ENCODE results near the gene ALOX12.

Gene ALOX12

DNA sequence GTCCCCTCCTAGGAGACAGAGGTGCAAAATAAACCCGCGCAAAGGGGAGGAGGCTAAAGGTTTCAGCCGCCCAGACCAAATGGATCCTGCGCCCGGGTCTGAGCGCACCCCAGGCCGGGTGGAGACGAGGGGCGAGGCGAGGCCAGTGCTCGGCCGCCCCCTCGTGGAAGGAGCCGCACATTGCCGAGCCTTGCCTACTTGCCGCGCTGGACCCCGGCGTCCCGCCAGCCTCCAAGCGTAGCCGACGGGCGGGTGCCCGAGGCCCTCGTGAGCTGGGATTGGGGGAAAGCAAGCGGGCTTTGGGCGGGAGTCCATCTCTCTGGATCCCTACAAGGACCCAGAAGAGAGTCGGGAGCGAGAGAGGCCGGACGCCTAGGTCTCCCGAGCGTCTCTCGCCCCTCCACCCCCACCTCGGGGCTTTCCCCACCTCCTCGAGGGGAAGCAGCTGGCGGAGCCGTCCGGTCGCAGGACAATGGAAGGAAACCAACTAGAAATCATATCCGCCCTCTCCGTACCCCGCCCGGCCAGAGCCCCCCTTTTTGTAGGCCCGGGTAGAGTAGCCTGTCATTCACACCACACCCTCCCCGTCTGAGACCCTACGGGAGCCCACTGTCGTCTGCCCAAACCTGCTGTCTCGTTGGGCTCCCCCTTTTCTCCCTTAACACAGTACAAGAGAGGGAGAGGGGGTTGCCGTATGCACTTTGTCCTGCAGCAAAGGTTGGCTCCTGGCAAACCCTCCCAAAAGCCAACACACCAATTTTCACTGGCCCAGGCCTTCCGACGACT, 26.3 kb downstream of the ALOX12 start:
- Histone ChIP-seq H3K36me3 (ENCODE audit: control insufficient read depth, insufficient read depth, low read length) (peaks cover 6% of the 10 kb centered on the region), H3K9me3 (ENCODE audit: control insufficient read depth, insufficient read depth, low read length) (no peaks in the 10 kb centered on the region), H3K27me3 (ENCODE audit: control insufficient read depth, insufficient read depth, low read length) (peaks cover 2% of the 10 kb centered on the region; the same call in 1 of the 2 replicates), H3K27ac (ENCODE audit: low read length) (no peak overlapping the region), H3K4me1 (ENCODE audit: control insufficient read depth, insufficient read depth, low read length) (peaks cover 3% of the 10 kb centered on the region), H3K4me3 (ENCODE audit: low read length) (peak overlapping the region; percentile 27; the same call in 1 of the 2 replicates)
- no peak for DNase-seq (ENCODE audit: low read depth, low spot score)
- WGBS (ENCODE audit: insufficient coverage, insufficient read length) = no CpG with 5 or more reads among the region's 53 CpGs

DNA sequence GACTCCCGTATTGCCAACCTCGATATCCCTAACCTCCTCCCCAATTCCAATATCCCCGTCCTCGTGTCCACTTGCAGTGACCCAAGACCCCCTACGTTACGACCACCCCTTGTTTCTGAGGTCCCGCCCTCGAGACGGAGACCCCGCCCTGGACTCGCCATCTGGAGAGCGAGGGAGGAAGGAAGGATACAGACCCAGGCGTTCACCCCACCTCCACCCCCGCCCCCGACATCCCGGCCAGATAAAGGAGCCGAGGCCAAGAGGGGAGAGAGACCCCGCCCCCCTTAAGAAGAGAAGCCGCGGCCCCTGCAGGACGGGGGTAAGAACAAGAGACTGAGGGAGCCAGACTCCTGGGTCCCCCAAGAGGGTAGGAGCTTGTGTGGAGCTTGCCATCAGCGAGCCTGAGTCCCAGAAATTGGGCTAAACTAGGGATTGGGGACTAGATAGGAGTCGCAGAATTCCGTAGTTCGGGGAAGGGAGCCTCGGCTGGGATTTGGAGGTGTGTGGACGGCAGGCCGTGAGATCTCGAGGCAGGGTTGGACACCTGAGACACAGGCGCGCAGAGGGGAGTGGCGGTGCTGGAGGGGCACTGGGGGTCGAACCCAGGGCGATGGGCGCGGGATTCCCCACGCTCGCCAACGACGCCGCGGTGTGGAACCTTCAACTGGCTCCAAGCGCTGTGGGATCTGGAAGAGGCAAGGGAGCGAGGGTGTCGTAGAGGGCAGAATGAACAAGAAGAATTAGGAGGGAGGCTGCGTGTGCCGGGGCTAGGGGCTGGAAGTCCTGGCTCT, 27.1 kb downstream of the ALOX12 start, which contains the start of gene BCL6B:
Gene BCL6B, plus strand, starts transcription at position 270 of the 791 bp plus-strand sequence. CDS start 622 bp downstream, outside the sequence.
- H3K27me3 ChIP-seq (ENCODE audit: control insufficient read depth, insufficient read depth, low read length) = peaks cover 2% of the 10 kb centered on the region; the same call in 1 of the 2 replicates
- no peak for DNase-seq (ENCODE audit: low read depth, low spot score)
- peak within 1 kb of the TSS; percentile 29; the same call in 1 of the 2 replicates for H3K4me3 ChIP-seq (ENCODE audit: low read length)
- no CpG with 5 or more reads among the region's 47 CpGs for WGBS (ENCODE audit: insufficient coverage, insufficient read length)
- H3K27ac ChIP-seq (ENCODE audit: low read length) = no peak within 1 kb of the TSS
- peaks cover 6% of the 10 kb centered on the region for H3K36me3 ChIP-seq (ENCODE audit: control insufficient read depth, insufficient read depth, low read length)
- no peaks in the 10 kb centered on the region for H3K9me3 ChIP-seq (ENCODE audit: control insufficient read depth, insufficient read depth, low read length)
- H3K4me1 ChIP-seq (ENCODE audit: control insufficient read depth, insufficient read depth, low read length) = peaks cover 3% of the 10 kb centered on the region

DNA sequence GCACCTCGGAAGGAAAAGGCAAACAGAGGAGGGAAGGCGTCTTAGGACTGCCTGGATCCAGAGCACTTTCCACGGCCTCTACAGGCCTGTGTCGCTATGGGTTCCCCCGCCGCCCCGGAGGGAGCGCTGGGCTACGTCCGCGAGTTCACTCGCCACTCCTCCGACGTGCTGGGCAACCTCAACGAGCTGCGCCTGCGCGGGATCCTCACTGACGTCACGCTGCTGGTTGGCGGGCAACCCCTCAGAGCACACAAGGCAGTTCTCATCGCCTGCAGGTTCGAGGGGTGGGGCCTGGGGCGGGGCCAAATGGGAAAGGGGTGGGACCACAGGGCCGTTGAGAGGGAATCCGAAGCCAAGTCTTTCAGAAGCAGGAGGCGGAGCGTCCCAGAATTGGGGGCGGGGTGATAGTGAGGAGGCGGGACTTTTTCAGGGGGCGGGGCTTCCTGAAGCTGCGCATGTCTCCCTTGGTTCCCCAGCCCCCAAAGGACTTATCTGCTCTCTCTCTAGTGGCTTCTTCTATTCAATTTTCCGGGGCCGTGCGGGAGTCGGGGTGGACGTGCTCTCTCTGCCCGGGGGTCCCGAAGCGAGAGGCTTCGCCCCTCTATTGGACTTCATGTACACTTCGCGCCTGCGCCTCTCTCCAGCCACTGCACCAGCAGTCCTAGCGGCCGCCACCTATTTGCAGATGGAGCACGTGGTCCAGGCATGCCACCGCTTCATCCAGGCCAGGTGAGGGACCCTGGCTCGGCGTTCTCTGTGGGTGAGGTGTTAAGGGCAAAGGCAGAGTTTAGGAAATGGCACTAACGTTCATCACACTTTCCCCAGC, 27.9 kb downstream of the ALOX12 start:
- WGBS (ENCODE audit: insufficient coverage, insufficient read length) = no CpG with 5 or more reads among the region's 51 CpGs
- H3K27ac ChIP-seq (ENCODE audit: low read length) = no peak overlapping the region
- peaks cover 6% of the 10 kb centered on the region for H3K36me3 ChIP-seq (ENCODE audit: control insufficient read depth, insufficient read depth, low read length)
- DNase-seq (ENCODE audit: low read depth, low spot score) = no peak
- H3K4me1 ChIP-seq (ENCODE audit: control insufficient read depth, insufficient read depth, low read length) = peaks cover 3% of the 10 kb centered on the region
- peaks cover 2% of the 10 kb centered on the region; the same call in 1 of the 2 replicates for H3K27me3 ChIP-seq (ENCODE audit: control insufficient read depth, insufficient read depth, low read length)
- H3K4me3 ChIP-seq (ENCODE audit: low read length) = peak overlapping the region; percentile 29; the same call in 1 of the 2 replicates
- no peaks in the 10 kb centered on the region for H3K9me3 ChIP-seq (ENCODE audit: control insufficient read depth, insufficient read depth, low read length)

DNA sequence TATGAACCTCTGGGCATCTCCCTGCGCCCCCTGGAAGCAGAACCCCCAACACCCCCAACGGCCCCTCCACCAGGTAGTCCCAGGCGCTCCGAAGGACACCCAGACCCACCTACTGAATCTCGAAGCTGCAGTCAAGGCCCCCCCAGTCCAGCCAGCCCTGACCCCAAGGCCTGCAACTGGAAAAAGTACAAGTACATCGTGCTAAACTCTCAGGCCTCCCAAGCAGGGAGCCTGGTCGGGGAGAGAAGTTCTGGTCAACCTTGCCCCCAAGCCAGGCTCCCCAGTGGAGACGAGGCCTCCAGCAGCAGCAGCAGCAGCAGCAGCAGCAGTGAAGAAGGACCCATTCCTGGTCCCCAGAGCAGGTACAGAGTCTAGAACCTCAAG, 28.5 kb downstream of the ALOX12 start:
- no CpG with 5 or more reads among the region's 8 CpGs for WGBS (ENCODE audit: insufficient coverage, insufficient read length)
- Histone ChIP-seq H3K36me3 (ENCODE audit: control insufficient read depth, insufficient read depth, low read length) (peaks cover 6% of the 10 kb centered on the region), H3K9me3 (ENCODE audit: control insufficient read depth, insufficient read depth, low read length) (no peaks in the 10 kb centered on the region), H3K4me3 (ENCODE audit: low read length) (no peak overlapping the region), H3K4me1 (ENCODE audit: control insufficient read depth, insufficient read depth, low read length) (peaks cover 3% of the 10 kb centered on the region), H3K27me3 (ENCODE audit: control insufficient read depth, insufficient read depth, low read length) (peaks cover 2% of the 10 kb centered on the region; the same call in 1 of the 2 replicates), H3K27ac (ENCODE audit: low read length) (no peak overlapping the region)
- no peak for DNase-seq (ENCODE audit: low read depth, low spot score)

DNA sequence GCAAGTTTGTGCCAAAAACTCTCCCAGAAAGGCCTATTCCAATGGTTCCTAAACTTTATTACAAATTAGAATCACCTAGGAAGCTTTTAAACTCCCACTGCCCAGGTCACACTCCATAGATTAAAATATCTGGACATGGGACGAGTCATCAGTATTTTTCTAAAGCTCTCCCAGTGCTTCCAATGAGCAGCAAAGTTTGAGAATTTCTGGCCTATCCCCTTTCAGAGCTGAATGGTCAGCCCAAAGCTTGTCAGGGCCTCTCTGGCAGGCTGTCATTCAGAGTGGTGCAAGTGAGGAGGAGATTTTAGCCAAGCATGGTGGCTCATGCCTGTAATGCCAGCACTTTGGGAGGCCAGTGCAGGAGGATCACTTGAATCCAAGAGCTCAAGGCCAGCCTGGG, 29.4 kb downstream of the ALOX12 start:
- Histone ChIP-seq H3K9me3 (ENCODE audit: control insufficient read depth, insufficient read depth, low read length) (no peaks in the 10 kb centered on the region), H3K27me3 (ENCODE audit: control insufficient read depth, insufficient read depth, low read length) (peaks cover 2% of the 10 kb centered on the region; the same call in 1 of the 2 replicates), H3K4me1 (ENCODE audit: control insufficient read depth, insufficient read depth, low read length) (peaks cover 1% of the 10 kb centered on the region), H3K27ac (ENCODE audit: low read length) (no peak overlapping the region), H3K4me3 (ENCODE audit: low read length) (no peak overlapping the region), H3K36me3 (ENCODE audit: control insufficient read depth, insufficient read depth, low read length) (peaks cover 6% of the 10 kb centered on the region)
- WGBS (ENCODE audit: insufficient coverage, insufficient read length) = no CpG with 5 or more reads among the region's 1 CpG
- DNase-seq (ENCODE audit: low read depth, low spot score) = no peak

DNA sequence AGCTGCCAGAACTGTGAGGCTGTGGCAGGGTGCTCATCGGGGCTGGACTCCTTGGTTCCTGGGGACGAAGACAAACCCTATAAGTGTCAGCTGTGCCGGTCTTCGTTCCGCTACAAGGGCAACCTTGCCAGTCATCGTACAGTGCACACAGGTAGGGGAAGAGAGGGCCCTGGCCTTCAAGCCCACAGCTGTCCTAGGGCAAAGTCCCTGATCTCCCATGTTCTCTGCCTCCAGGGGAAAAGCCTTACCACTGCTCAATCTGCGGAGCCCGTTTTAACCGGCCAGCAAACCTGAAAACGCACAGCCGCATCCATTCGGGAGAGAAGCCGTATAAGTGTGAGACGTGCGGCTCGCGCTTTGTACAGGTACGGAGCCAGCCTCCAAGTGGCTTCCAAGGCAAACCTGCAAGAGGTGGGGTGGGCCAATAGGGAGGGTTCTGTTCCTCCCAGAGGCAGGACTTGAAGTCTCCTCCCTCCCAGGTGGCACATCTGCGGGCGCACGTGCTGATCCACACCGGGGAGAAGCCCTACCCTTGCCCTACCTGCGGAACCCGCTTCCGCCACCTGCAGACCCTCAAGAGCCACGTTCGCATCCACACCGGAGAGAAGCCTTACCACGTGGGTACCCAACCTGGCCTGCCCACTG, 30.7 kb downstream of the ALOX12 start:
- no peak for DNase-seq (ENCODE audit: low read depth, low spot score)
- WGBS (ENCODE audit: insufficient coverage, insufficient read length) = no CpG with 5 or more reads among the region's 29 CpGs
- H3K4me3 ChIP-seq (ENCODE audit: low read length) = no peak overlapping the region
- no peak overlapping the region for H3K27ac ChIP-seq (ENCODE audit: low read length)
- no peaks in the 10 kb centered on the region for H3K9me3 ChIP-seq (ENCODE audit: control insufficient read depth, insufficient read depth, low read length)
- H3K36me3 ChIP-seq (ENCODE audit: control insufficient read depth, insufficient read depth, low read length) = peaks cover 6% of the 10 kb centered on the region
- peaks cover 2% of the 10 kb centered on the region; the same call in 1 of the 2 replicates for H3K27me3 ChIP-seq (ENCODE audit: control insufficient read depth, insufficient read depth, low read length)
- H3K4me1 ChIP-seq (ENCODE audit: control insufficient read depth, insufficient read depth, low read length) = peaks cover 1% of the 10 kb centered on the region

DNA sequence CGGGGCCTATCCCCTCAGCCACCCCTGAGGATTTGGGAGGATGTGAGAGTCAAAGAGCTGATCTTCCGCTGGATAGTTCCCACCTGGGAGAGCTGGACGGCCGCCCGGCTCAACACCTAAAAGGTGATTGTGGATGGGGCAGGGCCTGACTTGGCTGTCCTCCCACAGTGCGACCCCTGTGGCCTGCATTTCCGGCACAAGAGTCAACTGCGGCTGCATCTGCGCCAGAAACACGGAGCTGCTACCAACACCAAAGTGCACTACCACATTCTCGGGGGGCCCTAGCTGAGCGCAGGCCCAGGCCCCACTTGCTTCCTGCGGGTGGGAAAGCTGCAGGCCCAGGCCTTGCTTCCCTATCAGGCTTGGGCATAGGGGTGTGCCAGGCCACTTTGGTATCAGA, 31.5 kb downstream of the ALOX12 start:
- H3K4me1 ChIP-seq (ENCODE audit: control insufficient read depth, insufficient read depth, low read length) = peaks cover 1% of the 10 kb centered on the region

DNA sequence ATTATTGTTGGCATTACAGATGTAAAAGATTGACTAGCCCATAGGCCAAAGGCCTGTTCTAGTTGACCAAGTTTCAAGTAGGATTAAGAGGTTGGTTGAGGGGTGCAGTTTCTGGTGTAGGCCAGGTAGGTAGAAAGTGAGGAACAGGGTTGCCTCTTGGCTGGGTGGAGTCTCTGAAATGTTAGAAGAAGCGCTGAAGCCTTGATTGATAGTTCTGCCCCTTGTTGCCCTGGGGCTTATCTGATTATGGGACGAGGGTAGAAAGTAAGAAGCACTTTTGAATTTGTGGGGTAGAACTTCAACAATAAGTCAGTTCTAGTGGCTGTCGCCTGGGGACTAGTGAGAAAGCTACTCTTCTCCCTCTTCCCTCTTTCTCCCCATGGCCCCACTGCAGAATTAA, 33.2 kb downstream of the ALOX12 start:
- WGBS (ENCODE audit: insufficient coverage, insufficient read length) = no CpG with 5 or more reads among the region's 3 CpGs
- Histone ChIP-seq H3K27me3 (ENCODE audit: control insufficient read depth, insufficient read depth, low read length) (no peaks in the 10 kb centered on the region), H3K4me3 (ENCODE audit: low read length) (no peak overlapping the region), H3K4me1 (ENCODE audit: control insufficient read depth, insufficient read depth, low read length) (peaks cover under 1% of the 10 kb centered on the region; the same call in 1 of the 2 replicates), H3K36me3 (ENCODE audit: control insufficient read depth, insufficient read depth, low read length) (peaks cover 6% of the 10 kb centered on the region), H3K9me3 (ENCODE audit: control insufficient read depth, insufficient read depth, low read length) (no peaks in the 10 kb centered on the region), H3K27ac (ENCODE audit: low read length) (no peak overlapping the region)
- DNase-seq (ENCODE audit: low read depth, low spot score) = no peak

More for the DNA sequence above, 31.5 kb downstream of the ALOX12 start:
- Histone ChIP-seq H3K27ac (ENCODE audit: low read length) (no peak overlapping the region), H3K36me3 (ENCODE audit: control insufficient read depth, insufficient read depth, low read length) (peaks cover 6% of the 10 kb centered on the region), H3K9me3 (ENCODE audit: control insufficient read depth, insufficient read depth, low read length) (no peaks in the 10 kb centered on the region), H3K27me3 (ENCODE audit: control insufficient read depth, insufficient read depth, low read length) (peaks cover 2% of the 10 kb centered on the region; the same call in 1 of the 2 replicates), H3K4me3 (ENCODE audit: low read length) (no peak overlapping the region)
- no CpG with 5 or more reads among the region's 13 CpGs for WGBS (ENCODE audit: insufficient coverage, insufficient read length)
- no peak for DNase-seq (ENCODE audit: low read depth, low spot score)

DNA sequence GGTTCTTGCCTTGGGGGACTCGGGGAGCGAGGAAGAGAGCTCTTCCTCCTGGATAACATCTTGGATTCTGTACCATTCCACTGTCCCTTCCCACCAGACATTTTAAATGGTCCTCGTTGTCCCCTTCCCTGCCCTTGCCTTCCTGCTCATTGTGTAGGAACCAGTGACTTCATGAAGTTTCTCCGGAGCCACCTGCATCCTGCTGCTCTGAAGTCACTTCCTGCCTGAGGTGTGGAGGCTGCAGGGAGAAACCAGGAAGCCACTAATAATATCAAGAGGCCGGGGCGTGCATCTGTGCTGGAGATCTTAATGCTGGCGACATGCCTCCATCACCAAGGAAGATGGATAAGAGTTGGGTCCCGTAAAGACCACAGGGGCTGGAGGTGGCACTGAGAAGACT, 33.8 kb downstream of the ALOX12 start:
- no CpG with 5 or more reads among the region's 8 CpGs for WGBS (ENCODE audit: insufficient coverage, insufficient read length)

More for the DNA sequence above, 33.8 kb downstream of the ALOX12 start:
- Histone ChIP-seq H3K27ac (ENCODE audit: low read length) (no peak overlapping the region), H3K36me3 (ENCODE audit: control insufficient read depth, insufficient read depth, low read length) (peaks cover 6% of the 10 kb centered on the region), H3K4me1 (ENCODE audit: control insufficient read depth, insufficient read depth, low read length) (no peaks in the 10 kb centered on the region), H3K9me3 (ENCODE audit: control insufficient read depth, insufficient read depth, low read length) (no peaks in the 10 kb centered on the region), H3K27me3 (ENCODE audit: control insufficient read depth, insufficient read depth, low read length) (no peaks in the 10 kb centered on the region), H3K4me3 (ENCODE audit: low read length) (no peak overlapping the region)
- no peak for DNase-seq (ENCODE audit: low read depth, low spot score)
